HG03025 (cell line): ENCODE measurements around the gene FABP3.

Source experiments
- ATAC-seq: cut with Tn5 transposase; IDR thresholded peaks from one replicate; pipeline ENCODE4 v1.9.1; 2021; ENCODE audit warnings: mild to moderate bottlenecking, moderate library complexity; ENCODE audit not compliant: unreplicated experiment, low FRiP score

Gene FABP3

DNA sequence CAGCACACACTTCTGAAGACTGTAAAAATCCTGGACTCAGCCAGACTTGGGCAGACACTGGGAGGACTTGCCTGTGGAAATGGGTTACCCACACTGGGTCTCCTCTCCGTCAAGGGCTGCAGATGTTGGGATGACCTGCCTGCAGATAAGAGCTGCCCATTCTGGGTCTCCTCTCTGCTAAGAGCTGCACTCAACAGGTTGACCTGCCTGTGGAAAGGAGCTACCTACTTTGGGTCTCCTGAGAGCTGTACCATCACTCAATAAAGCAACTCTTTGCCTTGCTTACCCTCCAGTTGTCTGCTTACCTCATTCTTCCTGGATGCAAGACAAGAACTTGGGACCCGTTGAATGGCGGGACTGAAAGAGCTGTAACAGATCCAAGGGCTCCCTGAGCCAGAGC, 47.9 kb downstream of the FABP3 start:
- no peak for ATAC-seq

DNA sequence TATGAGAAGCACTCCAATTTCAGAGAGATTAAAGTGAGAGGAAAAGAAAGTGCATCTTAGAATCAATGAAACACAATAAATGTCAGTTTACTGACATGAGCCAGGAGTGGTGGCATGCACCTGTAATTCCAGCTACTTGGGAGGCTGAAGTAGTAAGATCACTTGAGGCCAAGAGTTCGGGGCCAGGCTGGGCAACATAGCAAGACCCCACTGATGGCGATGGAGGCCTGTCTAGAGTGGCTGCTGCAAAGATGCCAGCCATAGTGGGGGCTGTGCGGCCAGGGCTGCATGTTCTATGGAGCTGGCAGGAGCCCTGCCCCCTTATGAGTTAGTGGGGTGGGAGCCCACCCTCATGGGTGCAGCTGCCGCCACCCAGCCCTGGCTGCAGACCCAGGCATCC, 48.8 kb downstream of the FABP3 start:
- no peak for ATAC-seq

DNA sequence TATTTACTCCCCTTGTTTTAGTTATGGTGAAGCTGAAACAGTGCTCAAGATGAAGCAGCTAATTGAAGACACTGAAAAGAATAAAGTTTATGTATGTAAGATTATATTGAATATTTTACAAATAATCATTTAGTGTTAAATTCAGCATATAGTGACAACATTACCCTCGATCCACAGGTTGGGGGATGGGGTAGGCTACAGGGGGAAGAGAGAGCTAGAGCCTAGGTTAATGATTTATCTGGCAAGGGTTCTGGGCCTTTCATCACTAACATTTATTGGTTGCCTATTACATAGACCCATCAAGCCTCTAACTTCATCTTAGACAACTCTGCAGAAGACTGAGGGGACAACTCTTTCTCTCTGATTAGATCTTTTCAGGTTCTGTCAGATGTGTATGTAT, 54.7 kb downstream of the FABP3 start:
- no peak for ATAC-seq

DNA sequence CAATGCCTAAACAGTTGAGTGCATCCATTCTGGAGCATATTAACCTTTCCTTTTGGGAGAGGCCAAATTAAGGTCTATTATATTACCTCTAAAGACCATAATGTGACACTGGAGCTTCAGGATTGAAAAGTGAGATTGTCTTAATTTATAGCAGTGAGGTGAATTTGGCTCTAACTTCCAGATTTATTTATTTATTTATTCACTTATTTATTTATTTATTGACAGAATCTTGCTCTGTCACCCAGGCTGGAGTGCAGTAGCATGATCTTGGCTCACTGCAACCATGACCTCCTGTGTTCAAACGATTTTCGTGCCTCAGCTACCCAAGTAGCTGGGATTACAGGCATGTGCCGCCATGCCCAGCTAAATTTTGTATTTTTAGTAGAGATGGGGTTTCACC, 57.0 kb downstream of the FABP3 start:
- no peak for ATAC-seq
